ENCODE measurements around the gene NRGN.

The NRGN gene

DNA sequence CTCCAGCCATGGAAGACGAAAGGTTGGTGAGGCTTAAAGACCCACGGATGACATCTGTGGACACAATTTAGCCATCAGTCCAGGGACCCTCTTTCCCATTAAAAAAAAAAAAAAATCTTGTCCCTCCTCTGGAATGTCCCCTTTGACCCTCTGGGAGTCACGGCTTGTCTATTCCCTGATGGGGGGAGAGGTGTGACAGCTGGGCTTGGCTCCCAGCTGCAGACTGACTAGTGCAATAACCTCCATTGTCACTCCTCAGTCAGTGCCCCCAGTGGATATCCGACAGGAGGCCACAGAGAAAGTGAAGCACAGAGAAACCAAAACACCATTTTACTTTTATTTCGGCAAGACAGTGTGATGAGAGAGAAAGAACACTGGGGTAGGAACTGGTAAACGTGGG is 15.0 kb downstream of the NRGN start:
- TF ChIP-seq FOXM1 (IDR thresholded peaks at IDR 0.05; ENCODE audit: borderline replicate concordance, low read depth) (no peak), TAF1 (IDR thresholded peaks at IDR 0.05; ENCODE audit: low read depth) (no peak), NFIC (IDR thresholded peaks at IDR 0.05) (no peak), EP300 (IDR thresholded peaks at IDR 0.05; ENCODE audit: borderline replicate concordance) (no peak), RAD21 (IDR thresholded peaks at IDR 0.05; ENCODE audit: low read depth) (no peak), CEBPB (IDR thresholded peaks at IDR 0.05) (no peak)
- TF ChIP-seq, protein P1, sequence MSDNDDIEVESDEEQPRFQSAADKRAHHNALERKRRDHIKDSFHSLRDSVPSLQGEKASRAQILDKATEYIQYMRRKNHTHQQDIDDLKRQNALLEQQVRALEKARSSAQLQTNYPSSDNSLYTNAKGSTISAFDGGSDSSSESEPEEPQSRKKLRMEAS (IDR thresholded peaks at IDR 0.05) = no peak

DNA sequence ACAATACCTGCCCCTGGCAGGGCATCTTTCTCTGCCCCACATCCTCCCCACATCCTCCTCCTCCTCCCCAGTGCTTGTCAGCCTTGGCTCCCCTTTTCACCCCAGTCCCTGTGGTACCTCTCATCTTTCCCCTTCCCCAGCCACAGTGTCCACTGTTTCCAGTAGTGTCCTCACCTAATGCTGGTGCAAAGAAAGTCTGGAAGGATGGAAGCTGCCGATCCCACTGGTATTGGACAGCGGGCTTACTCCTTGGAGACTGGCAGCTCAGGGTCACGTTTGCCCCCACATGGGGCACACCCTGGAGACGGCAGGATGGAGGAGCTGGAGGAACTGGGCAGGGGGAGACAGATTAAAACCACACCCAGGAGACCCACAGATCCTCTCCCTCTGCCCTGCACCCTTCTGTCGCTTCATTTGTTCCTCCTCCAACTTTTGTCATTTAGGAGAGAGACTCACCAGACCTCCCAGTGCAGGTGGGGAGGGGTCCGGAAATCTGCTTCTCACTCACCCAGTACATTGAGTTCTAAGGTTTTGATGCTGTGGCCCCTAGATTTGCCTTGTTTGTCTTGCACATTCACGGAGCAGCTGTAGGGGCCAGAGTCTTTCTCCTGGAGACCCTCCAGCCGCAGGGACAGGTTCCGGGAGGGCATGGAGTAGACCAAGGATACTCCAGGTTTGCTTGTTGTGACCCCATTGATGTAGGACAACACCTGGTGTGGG is 16.5 kb downstream of the NRGN start:
- TF ChIP-seq TEAD4 (IDR thresholded peaks at IDR 0.05) = no peak
- no peak for TF ChIP-seq RAD21 (IDR thresholded peaks at IDR 0.05; ENCODE audit: low read depth)
- TF ChIP-seq NFIC (IDR thresholded peaks at IDR 0.05) = no peak
- TF ChIP-seq, protein P2, sequence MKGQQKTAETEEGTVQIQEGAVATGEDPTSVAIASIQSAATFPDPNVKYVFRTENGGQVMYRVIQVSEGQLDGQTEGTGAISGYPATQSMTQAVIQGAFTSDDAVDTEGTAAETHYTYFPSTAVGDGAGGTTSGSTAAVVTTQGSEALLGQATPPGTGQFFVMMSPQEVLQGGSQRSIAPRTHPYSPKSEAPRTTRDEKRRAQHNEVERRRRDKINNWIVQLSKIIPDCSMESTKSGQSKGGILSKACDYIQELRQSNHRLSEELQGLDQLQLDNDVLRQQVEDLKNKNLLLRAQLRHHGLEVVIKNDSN (IDR thresholded peaks at IDR 0.05) = no peak
- no peak for TF ChIP-seq ZBTB7A (IDR thresholded peaks at IDR 0.05; ENCODE audit: low read depth)
- no peak for TF ChIP-seq FOXM1 (IDR thresholded peaks at IDR 0.05; ENCODE audit: borderline replicate concordance, low read depth)
- TF ChIP-seq, protein P3, sequence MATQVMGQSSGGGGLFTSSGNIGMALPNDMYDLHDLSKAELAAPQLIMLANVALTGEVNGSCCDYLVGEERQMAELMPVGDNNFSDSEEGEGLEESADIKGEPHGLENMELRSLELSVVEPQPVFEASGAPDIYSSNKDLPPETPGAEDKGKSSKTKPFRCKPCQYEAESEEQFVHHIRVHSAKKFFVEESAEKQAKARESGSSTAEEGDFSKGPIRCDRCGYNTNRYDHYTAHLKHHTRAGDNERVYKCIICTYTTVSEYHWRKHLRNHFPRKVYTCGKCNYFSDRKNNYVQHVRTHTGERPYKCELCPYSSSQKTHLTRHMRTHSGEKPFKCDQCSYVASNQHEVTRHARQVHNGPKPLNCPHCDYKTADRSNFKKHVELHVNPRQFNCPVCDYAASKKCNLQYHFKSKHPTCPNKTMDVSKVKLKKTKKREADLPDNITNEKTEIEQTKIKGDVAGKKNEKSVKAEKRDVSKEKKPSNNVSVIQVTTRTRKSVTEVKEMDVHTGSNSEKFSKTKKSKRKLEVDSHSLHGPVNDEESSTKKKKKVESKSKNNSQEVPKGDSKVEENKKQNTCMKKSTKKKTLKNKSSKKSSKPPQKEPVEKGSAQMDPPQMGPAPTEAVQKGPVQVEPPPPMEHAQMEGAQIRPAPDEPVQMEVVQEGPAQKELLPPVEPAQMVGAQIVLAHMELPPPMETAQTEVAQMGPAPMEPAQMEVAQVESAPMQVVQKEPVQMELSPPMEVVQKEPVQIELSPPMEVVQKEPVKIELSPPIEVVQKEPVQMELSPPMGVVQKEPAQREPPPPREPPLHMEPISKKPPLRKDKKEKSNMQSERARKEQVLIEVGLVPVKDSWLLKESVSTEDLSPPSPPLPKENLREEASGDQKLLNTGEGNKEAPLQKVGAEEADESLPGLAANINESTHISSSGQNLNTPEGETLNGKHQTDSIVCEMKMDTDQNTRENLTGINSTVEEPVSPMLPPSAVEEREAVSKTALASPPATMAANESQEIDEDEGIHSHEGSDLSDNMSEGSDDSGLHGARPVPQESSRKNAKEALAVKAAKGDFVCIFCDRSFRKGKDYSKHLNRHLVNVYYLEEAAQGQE (IDR thresholded peaks at IDR 0.05; ENCODE audit: low read depth) = no peak
- no peak for TF ChIP-seq EGR1 (IDR thresholded peaks at IDR 0.05)
- TF ChIP-seq CEBPB (IDR thresholded peaks at IDR 0.05) = no peak

DNA sequence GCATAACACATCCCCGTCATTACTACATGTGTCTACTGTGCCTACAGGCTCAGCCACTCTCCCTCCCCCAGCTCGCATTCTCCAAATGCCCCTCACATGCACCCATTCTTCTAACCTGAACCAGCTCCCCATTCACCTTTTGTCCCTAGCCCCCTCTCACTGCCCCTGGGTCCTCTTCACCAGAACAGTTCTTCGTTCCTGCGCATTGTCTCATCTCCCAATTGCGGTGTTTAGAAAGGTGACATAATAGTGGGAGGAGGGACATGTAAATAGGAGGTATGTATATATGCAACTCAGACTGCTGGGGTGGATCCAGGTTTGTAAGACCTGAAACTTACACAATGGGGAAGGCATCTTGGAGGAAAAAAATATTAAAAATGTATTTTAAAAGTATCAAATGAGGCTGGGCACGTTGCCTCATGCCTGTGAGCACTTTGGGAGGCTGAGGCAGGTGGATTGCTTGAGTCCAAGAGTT is 17.0 kb downstream of the NRGN start:
- no peak for TF ChIP-seq FOXM1 (IDR thresholded peaks at IDR 0.05; ENCODE audit: borderline replicate concordance, low read depth)
- TF ChIP-seq NFIC (IDR thresholded peaks at IDR 0.05) = no peak
- TF ChIP-seq RAD21 (IDR thresholded peaks at IDR 0.05; ENCODE audit: low read depth) = no peak
- no peak for TF ChIP-seq EP300 (IDR thresholded peaks at IDR 0.05; ENCODE audit: borderline replicate concordance)
- no peak for TF ChIP-seq TCF12 (IDR thresholded peaks at IDR 0.05; ENCODE audit: low read depth)
- TF ChIP-seq CEBPB (IDR thresholded peaks at IDR 0.05) = no peak
- TF ChIP-seq, protein P3 (IDR thresholded peaks at IDR 0.05; ENCODE audit: low read depth) = no peak
- TF ChIP-seq ZBTB7A (IDR thresholded peaks at IDR 0.05; ENCODE audit: low read depth) = no peak
- no peak for TF ChIP-seq EGR1 (IDR thresholded peaks at IDR 0.05)
- no peak for TF ChIP-seq TEAD4 (IDR thresholded peaks at IDR 0.05)
- no peak for TF ChIP-seq CREB1 (IDR thresholded peaks at IDR 0.05; ENCODE audit: low read depth)
- TF ChIP-seq, protein P2 (IDR thresholded peaks at IDR 0.05) = no peak
- TF ChIP-seq YY1 (IDR thresholded peaks at IDR 0.05; ENCODE audit: low read depth) = no peak
- TF ChIP-seq TAF1 (IDR thresholded peaks at IDR 0.05; ENCODE audit: low read depth) = no peak

DNA sequence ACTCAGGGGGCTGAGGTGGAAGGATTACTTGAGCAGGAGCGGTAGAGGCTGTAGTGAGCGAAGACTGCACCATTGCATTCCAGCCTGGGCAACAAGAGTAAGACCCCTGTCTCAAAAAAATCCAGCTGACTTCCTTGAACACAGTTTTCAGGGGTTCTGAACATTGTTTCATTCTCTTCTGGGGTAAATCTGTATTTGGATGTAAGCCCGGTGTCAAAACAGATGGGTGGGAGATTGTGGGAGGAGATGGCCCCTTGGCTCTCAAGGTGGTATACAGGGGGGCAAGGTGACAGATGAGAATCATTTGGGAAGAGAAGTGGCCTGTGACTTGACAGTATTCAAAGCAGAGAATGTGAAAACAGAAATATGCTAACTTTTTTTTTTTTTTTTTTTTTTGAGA is 17.6 kb downstream of the NRGN start:
- TF ChIP-seq TAF1 (IDR thresholded peaks at IDR 0.05; ENCODE audit: low read depth) (no peak), EGR1 (IDR thresholded peaks at IDR 0.05) (no peak), CEBPB (IDR thresholded peaks at IDR 0.05) (no peak), TEAD4 (IDR thresholded peaks at IDR 0.05) (no peak), ZBTB7A (IDR thresholded peaks at IDR 0.05; ENCODE audit: low read depth) (no peak), FOXM1 (IDR thresholded peaks at IDR 0.05; ENCODE audit: borderline replicate concordance, low read depth) (no peak), YY1 (IDR thresholded peaks at IDR 0.05; ENCODE audit: low read depth) (no peak), TCF12 (IDR thresholded peaks at IDR 0.05; ENCODE audit: low read depth) (no peak), EP300 (IDR thresholded peaks at IDR 0.05; ENCODE audit: borderline replicate concordance) (no peak), CREB1 (IDR thresholded peaks at IDR 0.05; ENCODE audit: low read depth) (no peak), RAD21 (IDR thresholded peaks at IDR 0.05; ENCODE audit: low read depth) (no peak), NFIC (IDR thresholded peaks at IDR 0.05) (no peak)
- TF ChIP-seq, protein P2 (IDR thresholded peaks at IDR 0.05) = no peak
- TF ChIP-seq, protein P1 (IDR thresholded peaks at IDR 0.05) = no peak
- TF ChIP-seq, protein P3 (IDR thresholded peaks at IDR 0.05; ENCODE audit: low read depth) = no peak
